Ovary (tissue), 3 donors: ENCODE data around the gene TMEM120B.

ENCODE experiments used
- EP300 ChIP-seq: sonication (generic); formaldehyde crosslinking; IDR thresholded peaks from one replicate; pipeline ENCODE4 v1.6.1; 2017; ENCODE audit warnings: antibody characterized with exemption
- POLR2A ChIP-seq: fragments of 450-650 bp; IDR thresholded peaks from one replicate; pipeline ENCODE4 v1.6.1; 2017; ENCODE audit warnings: antibody characterized with exemption, mild to moderate bottlenecking, moderate library complexity
- TF ChIP-seq, protein P1 (sequence below), 3 donors: fragments of 450-650 bp in 2 of 3; fragments of 200-600 bp in 1 of 3; IDR thresholded peaks; one replicate each; pipeline versions ENCODE4 v1.5.1 to v1.8.0; 2016 to 2022; ENCODE audit warnings: antibody characterized with exemption in 3 of 3, mild to moderate bottlenecking in 1 of 3
- donor health status: DM: no; HTN: no; CAD: no.

DNA sequence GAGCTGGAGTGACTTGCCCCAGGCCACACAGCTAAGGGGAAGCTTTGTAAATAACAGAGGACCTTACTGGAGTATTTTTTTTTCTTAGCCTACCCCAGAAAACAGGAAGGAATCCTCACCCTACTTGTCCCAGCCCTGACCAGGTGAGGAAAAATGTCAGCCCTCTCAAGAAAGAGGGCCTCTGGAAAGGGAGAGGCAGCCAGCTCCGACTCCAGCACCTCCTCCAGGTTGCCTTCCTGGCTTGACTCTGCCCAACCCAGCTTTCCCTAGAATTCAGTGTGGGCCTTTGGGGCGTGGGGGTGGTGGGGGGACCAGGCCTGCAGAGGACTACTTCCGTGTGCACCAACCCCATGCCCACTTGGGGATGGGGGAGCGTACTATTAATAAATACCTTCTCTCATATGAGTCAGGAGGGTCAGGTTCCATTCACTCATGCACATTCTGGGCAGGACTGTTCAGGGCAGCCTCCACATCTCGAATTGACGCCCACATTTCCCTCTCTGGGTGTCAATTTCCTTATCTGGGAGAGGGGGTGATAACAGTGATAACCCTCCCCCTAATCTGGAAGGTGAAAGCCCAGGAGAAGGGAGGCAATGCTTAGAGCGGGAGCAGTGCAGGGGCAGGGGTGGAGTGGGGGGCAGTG, 75.7 kb downstream of the TMEM120B start:
- TF ChIP-seq, protein P1, sequence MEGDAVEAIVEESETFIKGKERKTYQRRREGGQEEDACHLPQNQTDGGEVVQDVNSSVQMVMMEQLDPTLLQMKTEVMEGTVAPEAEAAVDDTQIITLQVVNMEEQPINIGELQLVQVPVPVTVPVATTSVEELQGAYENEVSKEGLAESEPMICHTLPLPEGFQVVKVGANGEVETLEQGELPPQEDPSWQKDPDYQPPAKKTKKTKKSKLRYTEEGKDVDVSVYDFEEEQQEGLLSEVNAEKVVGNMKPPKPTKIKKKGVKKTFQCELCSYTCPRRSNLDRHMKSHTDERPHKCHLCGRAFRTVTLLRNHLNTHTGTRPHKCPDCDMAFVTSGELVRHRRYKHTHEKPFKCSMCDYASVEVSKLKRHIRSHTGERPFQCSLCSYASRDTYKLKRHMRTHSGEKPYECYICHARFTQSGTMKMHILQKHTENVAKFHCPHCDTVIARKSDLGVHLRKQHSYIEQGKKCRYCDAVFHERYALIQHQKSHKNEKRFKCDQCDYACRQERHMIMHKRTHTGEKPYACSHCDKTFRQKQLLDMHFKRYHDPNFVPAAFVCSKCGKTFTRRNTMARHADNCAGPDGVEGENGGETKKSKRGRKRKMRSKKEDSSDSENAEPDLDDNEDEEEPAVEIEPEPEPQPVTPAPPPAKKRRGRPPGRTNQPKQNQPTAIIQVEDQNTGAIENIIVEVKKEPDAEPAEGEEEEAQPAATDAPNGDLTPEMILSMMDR (IDR thresholded peaks at IDR 0.05), result no peak
- TF ChIP-seq EP300 (no peak), POLR2A (no peak)
